ENCODE results near the gene LARP4B. TPM values are rescaled to one million over a fixed set of nuclear protein-coding genes. Genes with fewer than 3 reads are reported as not detected.

The LARP4B gene
- total and polyA plus RNA-seq, 2 donors (not counting 3 experiments of a cell fraction or from before 2014, with no cell fraction given): 27.4 to 101 TPM

GRCh38 chr10:971613-972012, 40.1 kb upstream of the LARP4B start:
- DNase-seq (ENCODE audit: low read depth, low spot score) (no peak), FAIRE-seq (no peak)
- Histone ChIP-seq H2AFZ (ENCODE audit: low read depth, low read length) (no peak overlapping the region), H3K4me3 (replicated peaks in 1 of 3; ENCODE audit: insufficient read depth in 1 of 3, low read depth in 1 of 3, low read length in 3 of 3) (no peak overlapping the region), H3K27me3 (ENCODE audit: control insufficient read depth in 2 of 2, insufficient read depth in 2 of 2, low read length in 2 of 2) (peaks cover 16 to 21% of the 10 kb centered on the region in 2 experiments), H4K20me1 (replicated peaks; ENCODE audit: control insufficient read depth, extremely low read depth, insufficient read depth, low read length) (no peaks in the 10 kb centered on the region), H3K4me1 (ENCODE audit: control insufficient read depth, extremely low read depth, insufficient read depth, low read length) (no peaks in the 10 kb centered on the region), H3K79me2 (ENCODE audit: control insufficient read depth, insufficient read depth, low read length) (no peaks in the 10 kb centered on the region), H3K27ac (ENCODE audit: insufficient read depth, low read depth, low read length) (no peak overlapping the region), H3K9me1 (replicated peaks; ENCODE audit: control insufficient read depth, extremely low read depth, insufficient read depth, low read length) (no peaks in the 10 kb centered on the region), H3K4me2 (ENCODE audit: insufficient read depth, low read length) (no peak overlapping the region), H3K9ac (replicated peaks; ENCODE audit: extremely low read depth, insufficient read depth, low read length) (no peak overlapping the region), H3K36me3 (ENCODE audit: control insufficient read depth in 2 of 2, extremely low read depth in 1 of 2, insufficient read depth in 2 of 2, low read length in 2 of 2) (no peaks in the 10 kb centered on the region), H3K9me3 (replicated peaks; ENCODE audit: control insufficient read depth, insufficient read depth, low read length) (no peaks in the 10 kb centered on the region)
- TF ChIP-seq FOS (IDR thresholded peaks at IDR 0.05; ENCODE audit: borderline replicate concordance, insufficient read depth, low read length) (no peak), EZH2 (IDR thresholded peaks at IDR 0.05; ENCODE audit: borderline replicate concordance, low read depth, low read length, severe bottlenecking) (no peak), POLR2A (IDR thresholded peaks at IDR 0.05; ENCODE audit: low read depth, low read length) (no peak), JUN (IDR thresholded peaks at IDR 0.05; ENCODE audit: borderline replicate concordance, insufficient read depth, insufficient read length, low read depth) (no peak), POLR2AphosphoS5 (IDR thresholded peaks at IDR 0.05; ENCODE audit: insufficient read depth, low read depth, low read length) (no peak), CTCF (IDR thresholded peaks at IDR 0.05; ENCODE audit: extremely low read depth in 1 of 2, insufficient read depth in 1 of 2, low read depth in 1 of 2, low read length in 2 of 2) (no peak), MYC (IDR thresholded peaks at IDR 0.05; ENCODE audit: low read depth, low read length) (no peak), MAX (IDR thresholded peaks at IDR 0.05; ENCODE audit: insufficient read depth, insufficient read length) (no peak), GATA2 (IDR thresholded peaks at IDR 0.05; ENCODE audit: insufficient read depth, insufficient read length, low read depth, low read length) (no peak)
- ChIA-PET CTCF (interaction anchor here (1.4 kb wide), 1 partner anchor 12 kb away, joined by 3 read pairs; no protein-coding TSS in a partner anchor), POLR2A (no interaction called here)
- dilution Hi-C loops (cut with MboI; ENCODE audit: extremely low pct_ligation_motif_present, low sequenced_read_pairs): no loop called here
- intact Hi-C loops (cut with micrococcal nuclease): no loop called here
- no TSS peak for BruUV-seq (replicated peaks)

Data from endothelial cell of umbilical vein (primary cell).